ENCODE results near the gene EBI3. TPM values are rescaled to one million over a fixed set of nuclear protein-coding genes. Genes with fewer than 3 reads are reported as not detected.
"Not testable (repeated sequence)": the region's sequence is repeated elsewhere in the genome, so short reads cannot be mapped to it uniquely, and the experiment has no call there.

The EBI3 gene
- total RNA-seq, 1 experiment from 2014 or later = 0.68 TPM

GRCh38 chr19:4217429-4218264 lies 11.7 kb upstream of the EBI3 start:
- TF ChIP-seq CTCF (IDR thresholded peaks at IDR 0.05; ENCODE audit: insufficient read depth in 1 of 2, low read depth in 1 of 2, low read length in 1 of 2, severe bottlenecking in 1 of 2, unreplicated experiment in 1 of 2) = no peak
- intact Hi-C loops (cut with micrococcal nuclease; ENCODE audit: unreplicated experiment) = no loop called here
- POLR2A ChIA-PET = no interaction called here
- CTCF ChIA-PET = interaction anchor here (1.2 kb wide), 1 partner anchor 18 kb away, joined by 3 read pairs; no protein-coding TSS in a partner anchor
- no peaks in the 10 kb centered on the region for H3K9me3 Mint-ChIP-seq (ENCODE audit: unreplicated experiment)
- H3K27me3 ChIP-seq (replicated peaks; ENCODE audit: control insufficient read depth, insufficient read depth, low read length) = no peaks in the 10 kb centered on the region; the same call in 1 of the 2 replicates
- no peak overlapping the region for H3K4me3 Mint-ChIP-seq (ENCODE audit: unreplicated experiment)
- no peak for DNase-seq
- BruUV-seq (replicated peaks) = no TSS peak
- H3K36me3 Mint-ChIP-seq (ENCODE audit: insufficient read depth, unreplicated experiment) = no peaks in the 10 kb centered on the region
- H3K27ac Mint-ChIP-seq (ENCODE audit: unreplicated experiment) = no peak overlapping the region
- H3K4me1 Mint-ChIP-seq (ENCODE audit: low read depth, unreplicated experiment) = peaks cover under 1% of the 10 kb centered on the region
- H3K9me3 ChIP-seq = peaks cover 5% of the 10 kb centered on the region; the same call in 1 of the 2 replicates
- no peaks in the 10 kb centered on the region for H3K36me3 ChIP-seq (ENCODE audit: control insufficient read depth, insufficient read depth, low read length)
- no peak overlapping the region for H3K4me3 ChIP-seq (ENCODE audit: low read depth, low read length)
- H3K4me1 ChIP-seq = no peaks in the 10 kb centered on the region
- H3K27me3 Mint-ChIP-seq (ENCODE audit: insufficient read depth, unreplicated experiment) = no peaks in the 10 kb centered on the region

DNA sequence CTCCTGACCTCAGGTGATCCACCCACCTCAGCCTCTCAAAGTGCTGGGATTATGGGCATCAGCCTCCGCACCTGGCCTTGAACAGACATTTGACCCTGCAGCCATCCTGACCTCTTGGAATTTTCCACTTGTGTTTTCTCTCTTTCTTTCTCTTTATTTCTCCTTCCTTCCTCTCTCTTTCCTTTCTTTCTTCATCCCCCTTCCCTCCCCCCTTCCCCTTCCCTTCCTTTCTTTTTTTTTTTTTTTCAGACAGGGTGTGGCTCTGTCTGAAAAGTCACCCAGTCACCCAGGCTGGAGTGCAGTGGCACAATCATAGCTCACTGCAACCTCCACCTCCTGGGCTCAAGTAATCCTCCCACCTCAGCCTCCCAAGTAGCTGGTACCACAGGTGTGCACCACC lies 10.8 kb upstream of the EBI3 start:
- H3K4me3 ChIP-seq (ENCODE audit: low read depth, low read length); H3K4me1 Mint-ChIP-seq (ENCODE audit: low read depth, unreplicated experiment); DNase-seq; intact Hi-C loops (cut with micrococcal nuclease; ENCODE audit: unreplicated experiment); H3K27me3 Mint-ChIP-seq (ENCODE audit: insufficient read depth, unreplicated experiment); H3K27ac Mint-ChIP-seq (ENCODE audit: unreplicated experiment); H3K36me3 ChIP-seq (ENCODE audit: control insufficient read depth, insufficient read depth, low read length); H3K36me3 Mint-ChIP-seq (ENCODE audit: insufficient read depth, unreplicated experiment); H3K4me3 Mint-ChIP-seq (ENCODE audit: unreplicated experiment); BruUV-seq (replicated peaks); H3K4me1 ChIP-seq; H3K9me3 ChIP-seq; POLR2A ChIA-PET; H3K27me3 ChIP-seq (replicated peaks; ENCODE audit: control insufficient read depth, insufficient read depth, low read length); H3K9me3 Mint-ChIP-seq (ENCODE audit: unreplicated experiment): not testable (repeated sequence)
- CTCF ChIA-PET = interaction anchor here (1.2 kb wide), 1 partner anchor 19 kb away, joined by 3 read pairs; no protein-coding TSS in a partner anchor

DNA sequence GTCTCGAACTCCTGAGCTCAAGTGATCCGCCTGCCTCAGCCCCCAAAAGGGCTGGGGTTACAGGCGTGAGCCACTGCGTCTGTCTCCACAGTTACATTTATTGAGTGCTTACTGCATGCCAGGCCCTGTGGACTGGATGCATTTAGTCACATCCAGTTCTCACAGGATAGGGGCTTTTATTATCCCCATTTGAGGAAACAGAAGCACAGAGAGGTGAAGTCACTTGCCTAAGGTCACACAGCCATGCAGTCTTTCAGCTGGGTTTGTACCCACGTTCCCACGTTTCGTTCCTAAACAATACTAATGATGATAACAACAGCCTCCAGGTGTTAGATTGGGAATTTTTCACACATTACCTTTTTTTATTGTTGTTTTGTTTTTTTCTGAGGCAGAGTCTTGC lies 9.1 kb upstream of the EBI3 start:
- Mint-ChIP-seq H3K4me1 (ENCODE audit: low read depth, unreplicated experiment) (no peaks in the 10 kb centered on the region), H3K4me3 (ENCODE audit: unreplicated experiment) (no peak overlapping the region), H3K9me3 (ENCODE audit: unreplicated experiment) (no peaks in the 10 kb centered on the region), H3K36me3 (ENCODE audit: insufficient read depth, unreplicated experiment) (no peaks in the 10 kb centered on the region), H3K27me3 (ENCODE audit: insufficient read depth, unreplicated experiment) (no peaks in the 10 kb centered on the region), H3K27ac (ENCODE audit: unreplicated experiment) (no peak overlapping the region)
- no peak for TF ChIP-seq CTCF (IDR thresholded peaks at IDR 0.05; ENCODE audit: insufficient read depth in 1 of 2, low read depth in 1 of 2, low read length in 1 of 2, severe bottlenecking in 1 of 2, unreplicated experiment in 1 of 2)
- no TSS peak for BruUV-seq (replicated peaks)
- intact Hi-C loops (cut with micrococcal nuclease; ENCODE audit: unreplicated experiment) = no loop called here
- DNase-seq = no peak
- CTCF ChIA-PET = no interaction called here
- POLR2A ChIA-PET = no interaction called here
- Histone ChIP-seq H3K36me3 (ENCODE audit: control insufficient read depth, insufficient read depth, low read length) (no peaks in the 10 kb centered on the region), H3K27me3 (replicated peaks; ENCODE audit: control insufficient read depth, insufficient read depth, low read length) (no peaks in the 10 kb centered on the region), H3K4me3 (ENCODE audit: low read depth, low read length) (no peak overlapping the region), H3K4me1 (no peaks in the 10 kb centered on the region), H3K9me3 (peaks cover 5% of the 10 kb centered on the region; the same call in 1 of the 2 replicates)

Measured in Caco-2 (cell line).